Fibroblast of the aortic adventitia (primary cell): ENCODE data around the gene CYP4B1. TPM values are rescaled to one million over a fixed set of nuclear protein-coding genes. Genes with fewer than 3 reads are reported as not detected.

Experiments used
- DNase-seq: peaks from one replicate; pipeline ENCODE4 v3.0.0-alpha.2; 2010; ENCODE audit warnings: low read depth
- H3K4me3 ChIP-seq: 2 replicates; pipeline ENCODE4 v1.5.1; 2011; ENCODE audit warnings: low read depth, mild to moderate bottlenecking, control low read depth, low read length, moderate library complexity
- CTCF ChIP-seq: IDR thresholded peaks from 2 replicates; pipeline ENCODE4 v1.5.1; 2011; ENCODE audit warnings: mild to moderate bottlenecking, low read length, control low read depth, inconsistent platforms; ENCODE audit not compliant: insufficient read depth
- total RNA-seq: library from RNA; depleted of rRNA; stranded (reverse); fragments of >200 nt; gene quantifications from 2 replicates; pipeline ENCODE4 v1.2.3, GENCODE V29; 2012; ENCODE audit warnings: low replicate concordance

Gene CYP4B1
- total RNA-seq, 1 donor, result not detected

GRCh38 chr1:46757956-46758528 is 40.8 kb upstream of the CYP4B1 start:
- no peak for DNase-seq
- no peak overlapping the region for H3K4me3 ChIP-seq
- TF ChIP-seq CTCF, result no peak

GRCh38 chr1:46760558-46761166 is 38.2 kb upstream of the CYP4B1 start:
- DNase-seq, result no peak
- no peak overlapping the region for H3K4me3 ChIP-seq
- no peak for TF ChIP-seq CTCF

- no peak overlapping the region for H3K4me3 ChIP-seq
- DNase-seq, result no peak
- no peak for TF ChIP-seq CTCF
Observed at GRCh38 chr1:46761740-46762139, 37.1 kb upstream of the CYP4B1 start.

- H3K4me3 ChIP-seq, result no peak overlapping the region
- no peak for TF ChIP-seq CTCF
- DNase-seq, result no peak
Observed at GRCh38 chr1:46764402-46764801, 34.4 kb upstream of the CYP4B1 start.

- no peak for TF ChIP-seq CTCF
- no peak for DNase-seq
- no peak overlapping the region for H3K4me3 ChIP-seq
Observed at GRCh38 chr1:46767649-46768282, 31.1 kb upstream of the CYP4B1 start.

GRCh38 chr1:46768445-46768844 is 30.4 kb upstream of the CYP4B1 start:
- no peak overlapping the region for H3K4me3 ChIP-seq
- TF ChIP-seq CTCF, result no peak
- DNase-seq, result no peak
